Measurements from ENCODE around the gene LPP. TPM values are rescaled to one million over a fixed set of nuclear protein-coding genes. Genes with fewer than 3 reads are reported as not detected.
A peak's percentile ranks its signal among the peaks of the same experiment; 100 is the strongest.

Gene LPP
- total and polyA plus RNA-seq, 5 donors = 14.5 to 205 (median 159) TPM

GRCh38 chr3:188468196-188468595 lies 314.2 kb downstream of the LPP start:
- DNase-seq (no peak), ATAC-seq (no peak)
- WGBS = 77% methylated on average over 2 of the region's 2 CpGs
- no peak overlapping the region for H3K4me3 ChIP-seq (ENCODE audit: low read length)
- no peaks in the 10 kb centered on the region for H3K27me3 ChIP-seq (ENCODE audit: control insufficient read depth, insufficient read depth)
- intact Hi-C loops (cut with DNase I) = no loop called here
- no peaks in the 10 kb centered on the region for H3K9me3 ChIP-seq (ENCODE audit: control insufficient read depth, low read length)
- peaks cover 1% of the 10 kb centered on the region for H3K4me1 ChIP-seq (ENCODE audit: control insufficient read depth, insufficient read depth, low read length)
- peak overlapping the region; percentile 92 for H3K27ac ChIP-seq (ENCODE audit: low read length)

GRCh38 chr3:188468662-188469061 lies 314.7 kb downstream of the LPP start:
- DNase-seq (peak; percentile 56 to 83 (median 78)), ATAC-seq (peak; percentile 82 to 83)
- H3K4me3 ChIP-seq (ENCODE audit: low read length) = no peak overlapping the region
- peaks cover 1% of the 10 kb centered on the region for H3K4me1 ChIP-seq (ENCODE audit: control insufficient read depth, insufficient read depth, low read length)
- WGBS = 60% methylated on average over 3 of the region's 3 CpGs
- H3K27me3 ChIP-seq (ENCODE audit: control insufficient read depth, insufficient read depth) = no peaks in the 10 kb centered on the region
- peak overlapping the region; percentile 92 for H3K27ac ChIP-seq (ENCODE audit: low read length)
- intact Hi-C loops (cut with DNase I) = no loop called here
- no peaks in the 10 kb centered on the region for H3K9me3 ChIP-seq (ENCODE audit: control insufficient read depth, low read length)

- ATAC-seq (peak; percentile 84 to 94), DNase-seq (no peak)
- Histone ChIP-seq H3K4me3 (ENCODE audit: low read length) (no peak overlapping the region), H3K27ac (ENCODE audit: low read length) (peak overlapping the region; percentile 72), H3K9me3 (ENCODE audit: control insufficient read depth, low read length) (no peaks in the 10 kb centered on the region), H3K27me3 (ENCODE audit: control insufficient read depth, insufficient read depth) (no peaks in the 10 kb centered on the region), H3K4me1 (ENCODE audit: control insufficient read depth, insufficient read depth, low read length) (peaks cover 1% of the 10 kb centered on the region)
- intact Hi-C loops (cut with DNase I) = no loop called here
- 60% methylated on average over 10 of the region's 10 CpGs for WGBS
These were observed 315.4 kb downstream of the LPP start for GRCh38 chr3:188469228-188469885.

- Histone ChIP-seq H3K4me3 (ENCODE audit: low read length) (no peak overlapping the region), H3K27ac (ENCODE audit: low read length) (peak overlapping the region; percentile 11), H3K27me3 (ENCODE audit: control insufficient read depth, insufficient read depth) (no peaks in the 10 kb centered on the region), H3K9me3 (ENCODE audit: control insufficient read depth, low read length) (no peaks in the 10 kb centered on the region), H3K4me1 (ENCODE audit: control insufficient read depth, insufficient read depth, low read length) (no peaks in the 10 kb centered on the region)
- DNase-seq (no peak), ATAC-seq (no peak)
- intact Hi-C loops (cut with DNase I) = no loop called here
- WGBS = 63% methylated on average over 4 of the region's 4 CpGs
These were observed 316.7 kb downstream of the LPP start for GRCh38 chr3:188470508-188471130.

- Histone ChIP-seq H3K9me3 (ENCODE audit: control insufficient read depth, low read length) (no peaks in the 10 kb centered on the region), H3K4me1 (ENCODE audit: control insufficient read depth, insufficient read depth, low read length) (no peaks in the 10 kb centered on the region), H3K27me3 (ENCODE audit: control insufficient read depth, insufficient read depth) (no peaks in the 10 kb centered on the region), H3K27ac (ENCODE audit: low read length) (peak overlapping the region; percentile 27), H3K4me3 (ENCODE audit: low read length) (no peak overlapping the region)
- intact Hi-C loops (cut with DNase I) = no loop called here
- DNase-seq = no peak
- no peak for ATAC-seq
These were observed 317.8 kb downstream of the LPP start for GRCh38 chr3:188471723-188472122.

GRCh38 chr3:188472336-188472735 lies 318.4 kb downstream of the LPP start:
- Histone ChIP-seq H3K4me3 (ENCODE audit: low read length) (no peak overlapping the region), H3K27ac (ENCODE audit: low read length) (peak overlapping the region; percentile 76), H3K27me3 (ENCODE audit: control insufficient read depth, insufficient read depth) (no peaks in the 10 kb centered on the region), H3K9me3 (ENCODE audit: control insufficient read depth, low read length) (no peaks in the 10 kb centered on the region), H3K4me1 (ENCODE audit: control insufficient read depth, insufficient read depth, low read length) (no peaks in the 10 kb centered on the region)
- 80% methylated on average over 1 of the region's 1 CpG for WGBS
- ATAC-seq (no peak), DNase-seq (no peak)
- intact Hi-C loops (cut with DNase I) = no loop called here

GRCh38 chr3:188473045-188473444 lies 319.1 kb downstream of the LPP start:
- DNase-seq (no peak), ATAC-seq (no peak)
- no peaks in the 10 kb centered on the region for H3K4me1 ChIP-seq (ENCODE audit: control insufficient read depth, insufficient read depth, low read length)
- no peak overlapping the region for H3K4me3 ChIP-seq (ENCODE audit: low read length)
- intact Hi-C loops (cut with DNase I) = no loop called here
- WGBS = 99% methylated on average over 2 of the region's 2 CpGs
- no peaks in the 10 kb centered on the region for H3K9me3 ChIP-seq (ENCODE audit: control insufficient read depth, low read length)
- H3K27ac ChIP-seq (ENCODE audit: low read length) = no peak overlapping the region
- no peaks in the 10 kb centered on the region for H3K27me3 ChIP-seq (ENCODE audit: control insufficient read depth, insufficient read depth)

- no peak overlapping the region for H3K27ac ChIP-seq (ENCODE audit: low read length)
- DNase-seq (no peak), ATAC-seq (no peak)
- intact Hi-C loops (cut with DNase I) = no loop called here
- H3K4me1 ChIP-seq (ENCODE audit: control insufficient read depth, insufficient read depth, low read length) = no peaks in the 10 kb centered on the region
- WGBS = 96% methylated on average over 2 of the region's 2 CpGs
- no peaks in the 10 kb centered on the region for H3K27me3 ChIP-seq (ENCODE audit: control insufficient read depth, insufficient read depth)
- H3K4me3 ChIP-seq (ENCODE audit: low read length) = no peak overlapping the region
- H3K9me3 ChIP-seq (ENCODE audit: control insufficient read depth, low read length) = no peaks in the 10 kb centered on the region
These were observed 319.8 kb downstream of the LPP start for GRCh38 chr3:188473591-188474288.

- ATAC-seq = peak; percentile 12 to 56
- WGBS = 41% methylated on average over 4 of the region's 4 CpGs
These were observed 323.0 kb downstream of the LPP start for GRCh38 chr3:188476935-188477334.

GRCh38 chr3:188480011-188480410 lies 326.1 kb downstream of the LPP start:
- Histone ChIP-seq H3K9me3 (ENCODE audit: control insufficient read depth, low read length) (no peaks in the 10 kb centered on the region), H3K27me3 (ENCODE audit: control insufficient read depth, insufficient read depth) (no peaks in the 10 kb centered on the region), H3K4me3 (ENCODE audit: low read length) (no peak overlapping the region), H3K4me1 (ENCODE audit: control insufficient read depth, insufficient read depth, low read length) (peaks cover 5% of the 10 kb centered on the region), H3K27ac (ENCODE audit: low read length) (no peak overlapping the region)
- no peak for DNase-seq
- intact Hi-C loops (cut with DNase I) = no loop called here
- ATAC-seq = no peak
- WGBS = 92% methylated on average over 4 of the region's 4 CpGs

More at GRCh38 chr3:188476935-188477334, 323.0 kb downstream of the LPP start:
- intact Hi-C loops (cut with DNase I) = no loop called here
- H3K4me1 ChIP-seq (ENCODE audit: control insufficient read depth, insufficient read depth, low read length) = peaks cover 5% of the 10 kb centered on the region
- DNase-seq = peak in 1 of 3 donors; percentile 18
- H3K27me3 ChIP-seq (ENCODE audit: control insufficient read depth, insufficient read depth) = no peaks in the 10 kb centered on the region
- no peak overlapping the region for H3K4me3 ChIP-seq (ENCODE audit: low read length)
- no peaks in the 10 kb centered on the region for H3K9me3 ChIP-seq (ENCODE audit: control insufficient read depth, low read length)
- peak overlapping the region; percentile 68 for H3K27ac ChIP-seq (ENCODE audit: low read length)

- H3K27ac ChIP-seq (ENCODE audit: low read length) = no peak overlapping the region
- H3K9me3 ChIP-seq (ENCODE audit: control insufficient read depth, low read length) = no peaks in the 10 kb centered on the region
- H3K4me1 ChIP-seq (ENCODE audit: control insufficient read depth, insufficient read depth, low read length) = peaks cover 5% of the 10 kb centered on the region
- H3K27me3 ChIP-seq (ENCODE audit: control insufficient read depth, insufficient read depth) = no peaks in the 10 kb centered on the region
- WGBS = 52% methylated on average over 4 of the region's 4 CpGs
- no peak for DNase-seq
- intact Hi-C loops (cut with DNase I) = no loop called here
- no peak overlapping the region for H3K4me3 ChIP-seq (ENCODE audit: low read length)
- peak; percentile 36 to 38 for ATAC-seq
These were observed 329.0 kb downstream of the LPP start for GRCh38 chr3:188482929-188483328.
